Measurements from ENCODE around the gene GNRHR.

The GNRHR gene

DNA sequence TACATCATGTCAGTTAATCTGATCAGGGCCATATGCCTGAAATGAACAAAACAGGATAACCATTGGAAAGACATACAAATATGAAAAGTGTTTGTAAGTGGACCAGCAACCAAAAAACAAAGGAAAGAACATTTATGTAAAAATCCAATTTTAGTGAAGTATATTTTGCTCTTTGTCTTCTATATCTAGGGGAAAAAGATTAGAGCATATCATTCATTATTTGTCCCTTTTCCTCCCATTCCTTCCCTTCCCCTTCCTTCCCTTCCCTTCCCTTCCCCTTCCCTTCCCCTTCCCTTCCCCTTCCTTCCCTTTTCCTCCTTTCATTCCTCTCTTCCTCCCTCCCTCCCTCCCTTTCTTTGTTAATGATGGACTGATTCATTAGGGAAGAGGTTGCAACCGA is 1.8 kb upstream of the GNRHR start:
- ChIA-PET POLR2A (no interaction called here), CTCF (no interaction called here)
- TF ChIP-seq FOXM1 (IDR thresholded peaks at IDR 0.05; ENCODE audit: borderline replicate concordance) (no peak), BHLHE40 (IDR thresholded peaks at IDR 0.05; ENCODE audit: borderline replicate concordance) (no peak), ELF4 (IDR thresholded peaks at IDR 0.05) (no peak), ARNT (IDR thresholded peaks at IDR 0.05) (no peak), PKNOX1 (IDR thresholded peaks at IDR 0.05) (no peak), CTBP1 (IDR thresholded peaks at IDR 0.05; ENCODE audit: borderline replicate concordance) (no peak), TARDBP (IDR thresholded peaks at IDR 0.05) (no peak), NFRKB (IDR thresholded peaks at IDR 0.05) (no peak), LEF1 (IDR thresholded peaks at IDR 0.05; ENCODE audit: borderline replicate concordance) (no peak), L3MBTL2 (conservative IDR thresholded peaks at IDR 0.05) (no peak), HDGF (IDR thresholded peaks at IDR 0.05; ENCODE audit: borderline replicate concordance) (no peak), FOXK2 (IDR thresholded peaks at IDR 0.05) (no peak), SUZ12 (IDR thresholded peaks at IDR 0.05) (no peak)
- DNase-seq (ENCODE audit: extremely low spot score): no peak

DNA sequence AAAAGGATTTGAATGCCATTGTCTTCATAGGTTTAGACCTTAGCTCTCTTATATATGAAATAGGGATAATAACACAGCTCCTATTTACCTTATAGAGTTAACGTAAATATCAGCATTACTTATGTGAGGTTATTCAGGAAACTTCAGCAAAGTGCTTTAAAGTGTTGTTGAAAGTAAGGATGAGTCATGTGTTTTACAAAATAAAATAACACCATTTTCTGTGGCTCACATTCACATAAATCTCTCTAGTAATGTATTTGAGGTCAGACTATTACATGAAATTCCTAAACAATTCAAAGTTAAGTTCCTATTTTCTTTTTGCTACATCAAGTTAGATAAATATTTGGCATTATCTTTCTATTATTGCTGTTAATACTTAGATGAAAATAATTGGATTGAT is 2.9 kb downstream of the GNRHR start:
- ChIA-PET CTCF (no interaction called here), POLR2A (no interaction called here)
- no peak for DNase-seq (ENCODE audit: extremely low spot score)
- TF ChIP-seq PKNOX1 (IDR thresholded peaks at IDR 0.05) (no peak), L3MBTL2 (conservative IDR thresholded peaks at IDR 0.05) (no peak), HDGF (IDR thresholded peaks at IDR 0.05; ENCODE audit: borderline replicate concordance) (no peak), BHLHE40 (IDR thresholded peaks at IDR 0.05; ENCODE audit: borderline replicate concordance) (no peak), FOXA1 (IDR thresholded peaks at IDR 0.05) (no peak), CTBP1 (IDR thresholded peaks at IDR 0.05; ENCODE audit: borderline replicate concordance) (no peak)

DNA sequence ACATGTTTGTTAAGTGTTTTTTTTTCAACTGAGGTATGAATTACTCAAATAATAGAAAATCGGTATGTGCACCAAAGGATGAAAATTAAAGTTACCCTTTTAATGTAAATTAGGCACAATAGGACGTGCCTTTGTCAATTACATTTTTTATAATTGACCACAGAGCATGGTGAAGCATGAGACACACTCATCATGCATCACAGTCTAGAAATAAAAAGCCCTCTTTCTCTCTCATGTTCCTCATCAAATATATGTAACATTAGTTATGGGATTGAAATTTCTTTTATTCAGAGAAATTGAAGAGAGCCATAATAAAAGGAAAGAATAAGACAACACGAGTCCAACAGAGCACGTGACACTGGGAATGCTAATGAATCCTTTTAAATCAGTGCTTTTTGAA is 3.5 kb downstream of the GNRHR start:
- no peak for TF ChIP-seq SUZ12 (IDR thresholded peaks at IDR 0.05)
- TF ChIP-seq ZNF384 (IDR thresholded peaks at IDR 0.05): no peak
- ChIA-PET CTCF (no interaction called here), POLR2A (no interaction called here)
- DNase-seq (ENCODE audit: extremely low spot score): no peak

GRCh38 chr4:67749286-67749685 is 4.9 kb downstream of the GNRHR start:
- TF ChIP-seq PKNOX1 (IDR thresholded peaks at IDR 0.05) (no peak), CTBP1 (IDR thresholded peaks at IDR 0.05; ENCODE audit: borderline replicate concordance) (no peak), ELF4 (IDR thresholded peaks at IDR 0.05) (no peak), TARDBP (IDR thresholded peaks at IDR 0.05) (no peak), SP1 (IDR thresholded peaks at IDR 0.05) (no peak), FOXK2 (IDR thresholded peaks at IDR 0.05) (no peak), BHLHE40 (IDR thresholded peaks at IDR 0.05; ENCODE audit: borderline replicate concordance) (no peak), ZNF384 (IDR thresholded peaks at IDR 0.05) (no peak), ARNT (IDR thresholded peaks at IDR 0.05) (no peak), FOXA1 (IDR thresholded peaks at IDR 0.05) (no peak), HDGF (IDR thresholded peaks at IDR 0.05; ENCODE audit: borderline replicate concordance) (no peak), NFRKB (IDR thresholded peaks at IDR 0.05) (no peak), SUZ12 (IDR thresholded peaks at IDR 0.05) (no peak), LEF1 (IDR thresholded peaks at IDR 0.05; ENCODE audit: borderline replicate concordance) (no peak), FOXM1 (IDR thresholded peaks at IDR 0.05; ENCODE audit: borderline replicate concordance) (no peak), L3MBTL2 (conservative IDR thresholded peaks at IDR 0.05) (no peak)
- DNase-seq (ENCODE audit: extremely low spot score): no peak
- POLR2A ChIA-PET: no interaction called here
- CTCF ChIA-PET: no interaction called here

DNA sequence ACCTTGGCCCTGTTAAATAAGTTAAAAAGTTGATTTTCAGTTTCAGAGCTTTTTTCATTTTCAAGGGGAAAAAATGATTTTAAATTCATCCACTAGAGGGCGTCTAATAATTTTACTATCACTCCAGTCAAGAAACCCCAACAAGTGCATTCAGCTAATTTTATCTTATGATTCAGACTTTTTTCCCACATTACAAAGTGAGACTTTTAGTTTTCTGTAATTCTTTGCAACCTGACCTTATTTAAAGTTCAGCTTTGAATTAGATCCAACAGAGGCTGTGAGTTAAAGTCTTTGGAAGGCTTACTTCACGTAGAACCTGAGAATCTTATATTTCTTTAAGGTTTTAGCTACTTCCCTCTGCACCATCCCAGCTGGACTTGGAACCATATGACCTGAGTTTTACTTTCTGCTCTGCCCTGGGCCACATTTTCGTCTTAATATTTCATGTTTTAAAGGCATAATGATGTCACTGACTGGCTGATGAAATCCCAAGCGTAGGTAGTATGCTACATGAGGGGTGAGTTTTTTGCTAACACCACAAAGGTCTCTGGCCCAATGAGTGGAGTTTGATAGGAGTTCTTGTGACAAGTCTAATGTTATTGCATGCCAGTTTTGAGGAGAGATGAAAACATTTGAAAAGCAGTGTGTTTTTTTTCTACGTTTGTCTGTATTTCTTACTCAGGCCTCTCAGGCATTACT is 7.2 kb downstream of the GNRHR start:
- CTCF ChIA-PET: interaction anchor here (0.6 to 1.1 kb wide), 2 partner anchors 10 to 34 kb away, joined by 3 to 4 read pairs; no protein-coding TSS in a partner anchor
- TF ChIP-seq BHLHE40 (IDR thresholded peaks at IDR 0.05; ENCODE audit: borderline replicate concordance) (no peak), CTBP1 (IDR thresholded peaks at IDR 0.05; ENCODE audit: borderline replicate concordance) (no peak), L3MBTL2 (conservative IDR thresholded peaks at IDR 0.05) (no peak), FOXA1 (IDR thresholded peaks at IDR 0.05) (no peak), ZNF384 (IDR thresholded peaks at IDR 0.05) (no peak), ARNT (IDR thresholded peaks at IDR 0.05) (no peak), SP1 (IDR thresholded peaks at IDR 0.05) (no peak), ELF4 (IDR thresholded peaks at IDR 0.05) (no peak), HDGF (IDR thresholded peaks at IDR 0.05; ENCODE audit: borderline replicate concordance) (no peak), TARDBP (IDR thresholded peaks at IDR 0.05) (no peak), FOXK2 (IDR thresholded peaks at IDR 0.05) (no peak), NFRKB (IDR thresholded peaks at IDR 0.05) (no peak)
- POLR2A ChIA-PET: no interaction called here
- peak; percentile 7 for DNase-seq (ENCODE audit: extremely low spot score)

DNA sequence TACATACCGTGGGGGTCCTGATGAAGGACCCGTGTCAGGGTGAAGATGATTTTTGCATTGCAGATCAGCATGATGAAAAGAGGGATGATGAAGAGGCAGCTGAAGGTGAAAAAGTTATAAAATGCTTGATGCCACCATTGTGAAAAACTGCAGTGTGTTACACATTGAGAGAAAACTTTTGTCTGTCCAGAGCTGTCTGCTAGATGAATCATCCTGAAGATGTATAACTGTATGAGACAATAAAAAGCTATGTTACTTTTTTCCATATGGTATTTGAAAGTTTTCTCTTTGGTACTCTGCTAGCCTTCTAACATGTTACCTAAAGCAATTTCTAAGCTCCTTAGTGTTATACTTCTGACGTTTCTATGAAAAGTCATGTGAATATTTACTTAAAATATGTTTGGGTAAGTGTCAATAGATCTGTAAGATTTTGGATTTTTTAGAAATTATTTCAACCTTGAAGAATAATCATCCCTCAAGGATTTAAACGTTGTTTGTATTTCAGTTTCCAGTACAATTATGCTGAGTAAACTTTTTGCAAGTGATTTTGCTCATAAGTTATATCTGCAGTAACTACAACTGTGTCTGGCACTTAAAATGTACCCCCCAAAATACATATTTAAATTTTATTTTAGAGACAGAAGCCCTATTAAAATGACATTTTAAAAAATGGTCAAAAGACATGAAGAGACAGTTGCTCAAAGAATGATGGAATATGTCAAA is 9.5 kb downstream of the GNRHR start:
- ChIA-PET POLR2A (no interaction called here), CTCF (no interaction called here)
- DNase-seq (ENCODE audit: extremely low spot score): no peak
- TF ChIP-seq PKNOX1 (IDR thresholded peaks at IDR 0.05) (no peak), SUZ12 (IDR thresholded peaks at IDR 0.05) (no peak), LEF1 (IDR thresholded peaks at IDR 0.05; ENCODE audit: borderline replicate concordance) (no peak), SP1 (IDR thresholded peaks at IDR 0.05) (no peak), ELF4 (IDR thresholded peaks at IDR 0.05) (no peak), ARNT (IDR thresholded peaks at IDR 0.05) (no peak), HDGF (IDR thresholded peaks at IDR 0.05; ENCODE audit: borderline replicate concordance) (no peak), ZNF384 (IDR thresholded peaks at IDR 0.05) (no peak), CTBP1 (IDR thresholded peaks at IDR 0.05; ENCODE audit: borderline replicate concordance) (no peak), FOXM1 (IDR thresholded peaks at IDR 0.05; ENCODE audit: borderline replicate concordance) (no peak), BHLHE40 (IDR thresholded peaks at IDR 0.05; ENCODE audit: borderline replicate concordance) (no peak), FOXA1 (IDR thresholded peaks at IDR 0.05) (no peak), L3MBTL2 (conservative IDR thresholded peaks at IDR 0.05) (no peak), FOXK2 (IDR thresholded peaks at IDR 0.05) (no peak), NFRKB (IDR thresholded peaks at IDR 0.05) (no peak), TARDBP (IDR thresholded peaks at IDR 0.05) (no peak)
